ENCODE measurements around the gene SPAG5.
"Not testable (repeated sequence)": the region's sequence is repeated elsewhere in the genome, so short reads cannot be mapped to it uniquely, and the experiment has no call there.

- TF ChIP-seq CTCF, POLR2AphosphoS5, POLR2A (IDR thresholded peaks at IDR 0.05): not testable (repeated sequence)
Measured at GRCh38 chr17:28576016-28576415, 22.8 kb downstream of the SPAG5 start.
